Naive B cell (primary cell): Measurements from ENCODE around the gene PRAMEF15. TPM values are rescaled to one million over a fixed set of nuclear protein-coding genes. Genes with fewer than 3 reads are reported as not detected.
"Not testable (repeated sequence)": the region's sequence is repeated elsewhere in the genome, so short reads cannot be mapped to it uniquely, and the experiment has no call there.

ENCODE experiments used
- ATAC-seq, 2 donors: fragments of 150-1000 bp; cut with Tn5 transposase; 2 replicates each; pipeline ENCODE4 v1.10.0; 2021; ENCODE audit warnings: low read depth in 2 of 2, mild to moderate bottlenecking in 2 of 2, moderate library complexity in 2 of 2
- DNase-seq: peaks from one replicate; pipeline ENCODE4 v3.0.0; 2022
- H3K27ac Mint-ChIP-seq, 6 donors: one replicate each; pipeline ENCODE4 v1.8.0; 2020 to 2022; ENCODE audit warnings: mild to moderate bottlenecking in 6 of 6, mixed read lengths in 6 of 6, moderate library complexity in 5 of 6, inconsistent platforms in 2 of 6
- H3K27me3 Mint-ChIP-seq, 3 donors: one replicate each; pipeline ENCODE4 v1.8.0; 2021 to 2022; ENCODE audit warnings: mixed read lengths in 3 of 3, mild to moderate bottlenecking in 1 of 3
- H3K36me3 Mint-ChIP-seq, 2 donors: one replicate each; pipeline ENCODE4 v1.8.0; 2020 to 2022; ENCODE audit warnings: mixed read lengths in 2 of 2, inconsistent platforms in 1 of 2, mild to moderate bottlenecking in 1 of 2
- H3K4me1 Mint-ChIP-seq, 3 donors: one replicate each; pipeline ENCODE4 v1.8.0; 2020 to 2022; ENCODE audit warnings: mixed read lengths in 3 of 3, inconsistent platforms in 1 of 3, mild to moderate bottlenecking in 1 of 3, moderate library complexity in 1 of 3
- H3K4me3 Mint-ChIP-seq, 8 donors: one replicate each; pipeline ENCODE4 v1.8.0; 2020 to 2022; ENCODE audit warnings: mild to moderate bottlenecking in 8 of 8, mixed read lengths in 8 of 8, moderate library complexity in 8 of 8, inconsistent platforms in 2 of 8
- H3K9me3 Mint-ChIP-seq, 7 donors: one replicate each; pipeline ENCODE4 v1.8.0; 2020 to 2022; ENCODE audit warnings: mixed read lengths in 7 of 7, mild to moderate bottlenecking in 5 of 7, inconsistent platforms in 2 of 7, moderate library complexity in 1 of 7
- polyA plus RNA-seq, 6 donors: library from polyadenylated mRNA; unstranded; fragments of 300-500 nt; fragmentation: Illumina TruSeq; gene quantifications; one replicate each; pipeline ENCODE4 v1.2.3, GENCODE V29; 2021; ENCODE audit warnings: low read depth in 6 of 6

PRAMEF15 gene
- polyA plus RNA-seq, 6 donors from 2014 or later: not detected

DNA sequence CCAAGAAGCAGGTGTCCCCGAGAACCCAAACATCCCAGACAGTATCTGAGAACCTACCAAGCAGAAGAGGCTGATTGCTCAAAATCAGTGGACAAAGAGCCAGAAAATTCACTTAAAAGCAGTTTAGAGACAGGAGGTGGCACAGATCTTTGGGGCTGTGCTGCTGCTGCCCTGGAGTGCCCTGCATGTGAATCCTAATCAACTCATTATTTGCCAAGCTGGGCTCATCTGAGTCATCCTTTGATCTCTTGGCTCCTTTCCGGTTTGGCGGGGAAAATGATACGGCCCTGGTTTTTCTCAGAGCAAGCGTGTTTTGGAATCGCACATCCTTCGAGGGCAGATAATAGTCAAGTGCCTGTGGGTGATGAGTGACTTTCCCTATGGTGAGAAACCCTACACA is 47.0 kb downstream of the PRAMEF15 start:
- not testable (repeated sequence) for H3K36me3 Mint-ChIP-seq, ATAC-seq, H3K4me1 Mint-ChIP-seq, DNase-seq, H3K27me3 Mint-ChIP-seq, H3K9me3 Mint-ChIP-seq, H3K27ac Mint-ChIP-seq, H3K4me3 Mint-ChIP-seq

DNA sequence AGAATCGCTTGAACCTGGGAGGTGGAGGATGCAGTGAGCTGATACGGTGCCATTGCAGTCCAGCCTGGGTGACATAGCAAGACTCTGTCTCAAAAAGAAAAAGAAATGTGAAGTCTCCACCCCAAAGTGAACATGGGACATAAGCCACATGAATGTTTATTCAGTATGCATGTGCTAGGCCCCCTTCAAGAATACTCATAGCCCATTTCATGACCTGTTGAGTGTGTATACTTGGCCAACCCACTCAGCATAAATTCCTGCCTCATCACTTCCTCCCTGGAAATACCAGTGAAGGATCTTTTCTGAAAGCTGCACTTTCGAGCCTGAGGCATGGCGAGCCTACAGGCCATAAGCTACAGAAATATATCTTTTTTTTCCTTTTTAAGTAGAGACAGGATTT is 49.5 kb downstream of the PRAMEF15 start:
- not testable (repeated sequence) for H3K27ac Mint-ChIP-seq, H3K36me3 Mint-ChIP-seq, H3K4me3 Mint-ChIP-seq, H3K27me3 Mint-ChIP-seq, H3K9me3 Mint-ChIP-seq, ATAC-seq, DNase-seq, H3K4me1 Mint-ChIP-seq

DNA sequence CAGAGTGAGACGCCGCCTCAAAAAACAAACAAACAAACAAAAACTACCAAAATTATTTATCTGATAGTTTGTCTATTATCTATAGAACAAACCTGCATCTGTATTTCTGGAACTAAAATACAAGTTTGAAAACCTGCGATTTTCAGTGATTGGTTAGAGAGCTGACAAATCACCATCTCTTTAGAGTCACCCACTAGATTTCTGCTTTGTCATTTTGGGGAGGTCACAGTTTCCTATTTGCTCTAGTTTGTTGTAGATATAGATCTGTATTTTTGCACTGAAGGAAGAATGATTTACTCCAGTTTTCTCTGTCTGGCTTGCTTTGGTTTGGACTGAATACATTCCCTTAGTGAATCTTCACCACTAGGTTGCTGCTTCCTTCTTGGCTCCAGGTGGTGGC is 51.2 kb downstream of the PRAMEF15 start:
- not testable (repeated sequence) for ATAC-seq, H3K9me3 Mint-ChIP-seq, DNase-seq, H3K36me3 Mint-ChIP-seq, H3K27me3 Mint-ChIP-seq, H3K27ac Mint-ChIP-seq, H3K4me3 Mint-ChIP-seq, H3K4me1 Mint-ChIP-seq

DNA sequence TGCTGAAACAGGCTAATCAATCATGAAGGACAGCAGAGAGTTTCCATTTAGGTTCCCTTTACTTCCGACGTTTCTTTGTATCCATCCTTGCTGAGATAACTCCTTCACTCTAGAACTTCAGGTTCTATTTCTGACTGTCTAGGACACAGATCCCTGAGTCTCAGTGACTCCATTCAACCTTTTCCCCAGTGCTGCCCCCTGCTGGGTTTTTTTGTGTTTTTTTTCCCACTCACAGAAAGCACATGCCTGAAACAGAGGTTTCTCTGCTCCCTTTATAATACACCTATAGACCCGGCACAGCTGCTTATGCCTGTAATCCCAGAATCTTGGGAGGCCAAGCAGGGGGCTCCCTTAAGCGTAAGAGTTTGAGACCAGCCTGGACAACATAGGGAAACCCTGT is 53.2 kb downstream of the PRAMEF15 start:
- not testable (repeated sequence) for H3K36me3 Mint-ChIP-seq, H3K27me3 Mint-ChIP-seq, DNase-seq, ATAC-seq, H3K27ac Mint-ChIP-seq, H3K9me3 Mint-ChIP-seq, H3K4me3 Mint-ChIP-seq, H3K4me1 Mint-ChIP-seq

Other genes with a start within 250 kb of the PRAMEF15 start
- gene PRAMEF25, start 244.8 kb upstream of the PRAMEF15 start, polyA plus RNA-seq: not detected
- gene HNRNPCL2, start 198.7 kb upstream of the PRAMEF15 start, polyA plus RNA-seq: not detected
- not detected for gene PRAMEF26, start 159.6 kb upstream of the PRAMEF15 start, polyA plus RNA-seq
- gene HNRNPCL4, start 149.9 kb upstream of the PRAMEF15 start, polyA plus RNA-seq: not detected
- not detected for gene PRAMEF9, start 143.7 kb upstream of the PRAMEF15 start, polyA plus RNA-seq
- not detected for gene PRAMEF13, start 114.2 kb upstream of the PRAMEF15 start, polyA plus RNA-seq
- not detected for gene PRAMEF18, start 89.4 kb upstream of the PRAMEF15 start, polyA plus RNA-seq
- not detected for gene PRAMEF5, start 61.4 kb upstream of the PRAMEF15 start, polyA plus RNA-seq
- gene PRAMEF8, start 30.4 kb upstream of the PRAMEF15 start, polyA plus RNA-seq: not detected
- not detected for gene PRAMEF33, start 12.0 kb upstream of the PRAMEF15 start, polyA plus RNA-seq
- gene PRAMEF14, start 31.6 kb downstream of the PRAMEF15 start, polyA plus RNA-seq: not detected
- gene PRAMEF19, start 56.4 kb downstream of the PRAMEF15 start, polyA plus RNA-seq: not detected
- gene PRAMEF17, start 74.1 kb downstream of the PRAMEF15 start, polyA plus RNA-seq: not detected
- gene PRAMEF20, start 94.9 kb downstream of the PRAMEF15 start, polyA plus RNA-seq: not detected
- gene LRRC38, start 198.4 kb downstream of the PRAMEF15 start, polyA plus RNA-seq: not detected